Pancreas (tissue), 10 donors: ENCODE data around the gene INHA. TPM values are rescaled to one million over a fixed set of nuclear protein-coding genes. Genes with fewer than 3 reads are reported as not detected.

Experiments
- ATAC-seq, 4 donors: fragments of 200-7000 bp; cut with Tn5 transposase; one replicate each; pipeline versions ENCODE4 v1.8.0 to v1.9.1; 2020; ENCODE audit warnings: mild to moderate bottlenecking in 4 of 4, moderate library complexity in 4 of 4
- DNase-seq, 6 donors: peaks; one replicate each; pipeline ENCODE4 v3.0.0-alpha.2; 2020
- FAIRE-seq: peaks from 2 replicates; lab custom pipeline; 2012; peaks lifted over from hg19 to GRCh38; lab: Jason Lieb, UNC
- H3K27ac ChIP-seq, 4 donors: fragments of 200-600 bp; sonication (generic); 1 replicate in 3 of 4; 2 replicates in 1 of 4; pipeline versions ENCODE4 v1.5.0 to v1.8.0; 2020
- H3K27me3 ChIP-seq, 4 donors: fragments of 200-600 bp; one replicate each; pipeline ENCODE4 v1.8.0; 2021
- H3K36me3 ChIP-seq, 3 donors: fragments of 200-600 bp; sonication (generic) in 1 of 3; one replicate each; pipeline versions ENCODE4 v1.5.0 to v1.8.0; 2020 to 2021
- H3K4me1 ChIP-seq, 3 donors: fragments of 200-600 bp; one replicate each; pipeline ENCODE4 v1.8.0; 2021
- H3K4me3 ChIP-seq, 4 donors: fragments of 200-600 bp; sonication (generic) in 2 of 4; one replicate each; pipeline versions ENCODE4 v1.5.0 to v1.8.0; 2020 to 2021
- H3K9me3 ChIP-seq, 4 donors: fragments of 200-600 bp; one replicate each; pipeline ENCODE4 v1.8.0; 2021
- WGBS, 2 donors: extraction: QIAGEN DNeasy Blood & Tissue Kit; methylation state at CpG; one replicate each; pipeline ENCODE4 v1.1.7; 2013; 5-methylcytosine and 5-hydroxymethylcytosine counted together
- intact Hi-C, 3 donors: fragments of 100-400 bp; cut with DNase I; formaldehyde crosslinking; loops; one replicate each; pipeline versions ENCODE4 v1.11.1 to v1.14.2; 2022
- polyA plus RNA-seq, 2 donors: library from polyadenylated mRNA; stranded (reverse); fragments of 200-250 nt; gene quantifications; one replicate each; pipeline ENCODE4 v1.2.3, GENCODE V29; 2013
- total RNA-seq, 6 donors: library from RNA; stranded (reverse); fragmentation: NEBNext Ultra II Directional in 4 of 6; extraction: Animal tissue kit (Norgen Biotek cat#: 25700) in 4 of 6; gene quantifications; one replicate each; pipeline versions ENCODE4 v1.2.1 to v1.2.4, GENCODE V29; 2021 to 2023
- TF ChIP-seq, protein P1 (sequence below), 4 donors: fragments of 200-600 bp; sonication (generic) in 3 of 4; IDR thresholded peaks; one replicate each; pipeline versions ENCODE4 v1.5.0 to v1.8.0; 2021; ENCODE audit warnings: antibody characterized with exemption in 4 of 4
- donor health status: healthy with polysubstance abuse.
- donor health status: DM: no; HTN: no; CAD: no; lungs with moderate emphysema.
- donor health status: DM: no; HTN: no; CAD: no.
- donor health status: control.
- donor health status: control.
- donor health status: Bipolar disorder and iron deficiency.
- donor health status: DM: yes; HTN: yes; CAD: no.
- donor health status: DM: no; HTN: no; CAD: no.
- donor health status: DM: no; HTN: no; CAD: no.
- donor health status: DM: yes; HTN: yes; CAD: no.

INHA gene
- total and polyA plus RNA-seq, 8 donors = 0.94 to 8.9 (median 3.9) TPM

- no peak overlapping the region for H3K27ac ChIP-seq
- H3K27me3 ChIP-seq = no peaks in the 10 kb centered on the region
- no peaks in the 10 kb centered on the region for H3K4me1 ChIP-seq
- TF ChIP-seq, protein P1, sequence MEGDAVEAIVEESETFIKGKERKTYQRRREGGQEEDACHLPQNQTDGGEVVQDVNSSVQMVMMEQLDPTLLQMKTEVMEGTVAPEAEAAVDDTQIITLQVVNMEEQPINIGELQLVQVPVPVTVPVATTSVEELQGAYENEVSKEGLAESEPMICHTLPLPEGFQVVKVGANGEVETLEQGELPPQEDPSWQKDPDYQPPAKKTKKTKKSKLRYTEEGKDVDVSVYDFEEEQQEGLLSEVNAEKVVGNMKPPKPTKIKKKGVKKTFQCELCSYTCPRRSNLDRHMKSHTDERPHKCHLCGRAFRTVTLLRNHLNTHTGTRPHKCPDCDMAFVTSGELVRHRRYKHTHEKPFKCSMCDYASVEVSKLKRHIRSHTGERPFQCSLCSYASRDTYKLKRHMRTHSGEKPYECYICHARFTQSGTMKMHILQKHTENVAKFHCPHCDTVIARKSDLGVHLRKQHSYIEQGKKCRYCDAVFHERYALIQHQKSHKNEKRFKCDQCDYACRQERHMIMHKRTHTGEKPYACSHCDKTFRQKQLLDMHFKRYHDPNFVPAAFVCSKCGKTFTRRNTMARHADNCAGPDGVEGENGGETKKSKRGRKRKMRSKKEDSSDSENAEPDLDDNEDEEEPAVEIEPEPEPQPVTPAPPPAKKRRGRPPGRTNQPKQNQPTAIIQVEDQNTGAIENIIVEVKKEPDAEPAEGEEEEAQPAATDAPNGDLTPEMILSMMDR (IDR thresholded peaks at IDR 0.05) = no peak
- WGBS, 2 donors = 93 to 96% methylated on average over 11 of the region's 11 CpGs
- H3K9me3 ChIP-seq = no peaks in the 10 kb centered on the region
- H3K36me3 ChIP-seq = peaks cover 0 to 13% (median 0%) of the 10 kb centered on the region in 3 donors
- intact Hi-C loops = no loop called here
- ATAC-seq (no peak), FAIRE-seq (no peak), DNase-seq (peak in 1 of 6 donors; percentile 63)
- H3K4me3 ChIP-seq = no peak overlapping the region
These were observed 42.9 kb downstream of the INHA start for GRCh38 chr2:219615036-219615435.

- intact Hi-C loops = no loop called here
- no peak overlapping the region for H3K4me3 ChIP-seq
- peak in 1 of 6 donors; percentile 67 for DNase-seq
- no peak for FAIRE-seq
- no peaks in the 10 kb centered on the region for H3K4me1 ChIP-seq
- no peak for ATAC-seq
- H3K9me3 ChIP-seq = no peaks in the 10 kb centered on the region
- TF ChIP-seq, protein P1 (IDR thresholded peaks at IDR 0.05) = no peak
- peaks cover 0 to 13% (median 0%) of the 10 kb centered on the region in 3 donors for H3K36me3 ChIP-seq
- 86 to 96% methylated on average over 11 to 12 of the region's 12 CpGs for WGBS, 2 donors
- H3K27ac ChIP-seq = no peak overlapping the region
- no peaks in the 10 kb centered on the region for H3K27me3 ChIP-seq
These were observed 43.8 kb downstream of the INHA start for GRCh38 chr2:219615894-219616293.

DNA sequence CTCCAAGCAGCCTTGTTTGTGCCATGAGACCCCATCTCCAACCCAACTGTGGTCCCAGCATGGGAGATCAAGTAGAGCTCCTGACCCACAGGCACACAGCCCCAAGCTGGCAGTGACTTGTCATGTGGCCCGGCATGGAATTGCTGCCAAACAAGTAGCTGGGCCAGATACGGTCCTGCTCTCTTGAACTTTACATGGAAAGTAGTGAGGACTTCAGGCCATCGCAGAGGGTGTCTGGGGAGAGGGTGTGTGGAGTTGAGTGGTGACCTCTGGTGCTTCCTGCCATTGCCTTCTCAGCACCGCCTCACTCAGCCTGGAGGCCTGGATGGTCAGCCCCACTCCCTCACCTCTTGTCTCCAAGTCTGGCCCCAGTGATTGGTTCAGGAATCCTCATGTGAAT, 44.4 kb downstream of the INHA start:
- peak in 1 of 4 donors; percentile 14 for ATAC-seq
- TF ChIP-seq, protein P1 (IDR thresholded peaks at IDR 0.05) = no peak
- no peak for DNase-seq
- no peak overlapping the region for H3K4me3 ChIP-seq
- H3K27me3 ChIP-seq = no peaks in the 10 kb centered on the region
- H3K9me3 ChIP-seq = no peaks in the 10 kb centered on the region
- 89 to 94% methylated on average over 4 of the region's 4 CpGs for WGBS, 2 donors
- no peak overlapping the region for H3K27ac ChIP-seq
- intact Hi-C loops = no loop called here
- H3K36me3 ChIP-seq = peaks cover 0 to 13% (median 0%) of the 10 kb centered on the region in 3 donors
- H3K4me1 ChIP-seq = no peaks in the 10 kb centered on the region
- FAIRE-seq = no peak

DNA sequence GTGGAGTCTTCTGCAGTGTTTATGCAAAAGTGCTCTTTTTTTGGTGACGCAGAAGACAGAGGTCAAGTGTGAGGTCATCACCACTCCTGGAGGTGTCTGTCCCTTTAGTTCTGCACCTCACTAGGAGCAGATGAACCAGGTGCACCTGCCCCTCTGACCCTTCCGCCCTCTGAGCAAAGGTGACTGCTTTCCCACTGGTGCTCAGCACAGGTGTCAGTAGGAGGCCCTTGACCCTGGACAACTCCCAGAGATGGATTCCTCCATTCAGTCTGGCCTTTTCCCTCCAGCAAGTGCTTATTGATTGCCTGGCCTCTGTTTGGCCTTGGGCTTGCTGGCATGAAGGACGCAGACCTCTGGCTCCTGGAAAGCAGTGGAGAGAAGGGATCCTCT, 46.6 kb downstream of the INHA start:
- H3K4me1 ChIP-seq = no peaks in the 10 kb centered on the region
- intact Hi-C loops = no loop called here
- WGBS, 2 donors = 43 to 46% methylated on average over 3 of the region's 3 CpGs
- ATAC-seq = peak in 2 of 4 donors; percentile 64 to 71
- no peak overlapping the region for H3K4me3 ChIP-seq
- no peaks in the 10 kb centered on the region for H3K27me3 ChIP-seq
- H3K36me3 ChIP-seq = peaks cover 0 to 11% (median 0%) of the 10 kb centered on the region in 3 donors
- TF ChIP-seq, protein P1 (IDR thresholded peaks at IDR 0.05) = no peak
- no peaks in the 10 kb centered on the region for H3K9me3 ChIP-seq
- no peak for DNase-seq
- H3K27ac ChIP-seq = no peak overlapping the region
- no peak for FAIRE-seq

DNA sequence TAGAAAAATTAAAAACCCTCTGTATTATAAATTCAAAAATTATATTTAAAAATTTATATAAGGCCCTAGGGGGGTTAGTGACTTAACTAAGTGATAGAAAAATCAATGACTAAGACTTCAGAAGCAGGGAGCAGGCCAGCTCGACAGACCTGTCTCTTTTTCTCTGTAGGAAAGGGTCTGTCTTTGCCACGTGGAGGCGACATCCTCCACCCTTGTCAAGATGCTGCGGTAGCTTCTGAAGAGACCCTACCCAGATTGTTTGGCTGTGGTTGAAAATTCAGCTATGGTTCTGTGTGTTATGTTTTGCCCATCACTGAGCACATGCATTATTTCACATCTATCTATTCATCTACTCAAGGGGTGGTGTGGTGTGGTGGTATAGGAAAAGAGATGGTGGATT, 47.1 kb downstream of the INHA start:
- H3K9me3 ChIP-seq = no peaks in the 10 kb centered on the region
- no peak overlapping the region for H3K27ac ChIP-seq
- no peak overlapping the region for H3K4me3 ChIP-seq
- no peaks in the 10 kb centered on the region for H3K4me1 ChIP-seq
- no peak for DNase-seq
- H3K27me3 ChIP-seq = no peaks in the 10 kb centered on the region
- TF ChIP-seq, protein P1 (IDR thresholded peaks at IDR 0.05) = no peak
- WGBS, 2 donors = 66 to 73% methylated on average over 4 of the region's 4 CpGs
- ATAC-seq = no peak
- peaks cover 0 to 9% (median 0%) of the 10 kb centered on the region in 3 donors for H3K36me3 ChIP-seq
- FAIRE-seq = no peak
- intact Hi-C loops = no loop called here
